Gastroesophageal sphincter (tissue), 3 donors: ENCODE results near the gene AFF3.

Source experiments
- EP300 ChIP-seq: sonication (generic); formaldehyde crosslinking; IDR thresholded peaks from one replicate; pipeline ENCODE4 v1.6.1; 2017; ENCODE audit warnings: antibody characterized with exemption, mild to moderate bottlenecking
- POLR2A ChIP-seq, 2 donors: fragments of 450-650 bp; IDR thresholded peaks; one replicate each; pipeline ENCODE4 v1.6.1; 2017; ENCODE audit warnings: antibody characterized with exemption in 2 of 2, mild to moderate bottlenecking in 2 of 2, moderate library complexity in 1 of 2
- POLR2AphosphoS5 ChIP-seq: sonication (generic); formaldehyde crosslinking; IDR thresholded peaks from one replicate; pipeline ENCODE4 v1.6.1; 2017; ENCODE audit warnings: antibody characterized with exemption
- TF ChIP-seq, protein P1 (sequence below), 4 experiments: fragments of 200-600 bp in 2 of 4; fragments of 450-650 bp in 2 of 4; sonication (generic) in 1 of 4; IDR thresholded peaks; one replicate each; pipeline ENCODE4 v1.5.1; 2017 to 2019; ENCODE audit warnings: antibody characterized with exemption in 4 of 4, mild to moderate bottlenecking in 2 of 4, moderate library complexity in 2 of 4

DNA sequence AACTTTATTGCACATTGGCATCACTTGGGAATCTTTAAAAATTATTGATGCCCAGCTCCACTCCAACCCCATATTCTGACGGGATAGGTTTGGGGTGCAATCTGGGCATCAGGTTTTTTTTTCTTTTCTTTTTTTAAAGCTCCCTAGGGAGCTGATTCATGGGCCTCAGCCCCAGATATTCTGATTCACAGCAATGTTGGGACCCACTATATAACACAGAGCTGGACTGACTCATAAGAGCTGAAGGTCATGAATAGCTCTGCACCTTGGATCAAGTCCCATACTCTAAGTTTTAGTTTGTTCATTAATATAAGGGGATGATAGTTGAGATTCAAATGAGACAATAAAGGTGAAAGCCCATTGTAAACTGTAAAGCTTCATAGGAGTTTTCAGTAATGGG lies 461.4 kb downstream of the AFF3 start:
- no peak for TF ChIP-seq POLR2A (IDR thresholded peaks at IDR 0.05)
- TF ChIP-seq POLR2AphosphoS5: no peak
- TF ChIP-seq, protein P1, sequence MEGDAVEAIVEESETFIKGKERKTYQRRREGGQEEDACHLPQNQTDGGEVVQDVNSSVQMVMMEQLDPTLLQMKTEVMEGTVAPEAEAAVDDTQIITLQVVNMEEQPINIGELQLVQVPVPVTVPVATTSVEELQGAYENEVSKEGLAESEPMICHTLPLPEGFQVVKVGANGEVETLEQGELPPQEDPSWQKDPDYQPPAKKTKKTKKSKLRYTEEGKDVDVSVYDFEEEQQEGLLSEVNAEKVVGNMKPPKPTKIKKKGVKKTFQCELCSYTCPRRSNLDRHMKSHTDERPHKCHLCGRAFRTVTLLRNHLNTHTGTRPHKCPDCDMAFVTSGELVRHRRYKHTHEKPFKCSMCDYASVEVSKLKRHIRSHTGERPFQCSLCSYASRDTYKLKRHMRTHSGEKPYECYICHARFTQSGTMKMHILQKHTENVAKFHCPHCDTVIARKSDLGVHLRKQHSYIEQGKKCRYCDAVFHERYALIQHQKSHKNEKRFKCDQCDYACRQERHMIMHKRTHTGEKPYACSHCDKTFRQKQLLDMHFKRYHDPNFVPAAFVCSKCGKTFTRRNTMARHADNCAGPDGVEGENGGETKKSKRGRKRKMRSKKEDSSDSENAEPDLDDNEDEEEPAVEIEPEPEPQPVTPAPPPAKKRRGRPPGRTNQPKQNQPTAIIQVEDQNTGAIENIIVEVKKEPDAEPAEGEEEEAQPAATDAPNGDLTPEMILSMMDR (IDR thresholded peaks at IDR 0.05): no peak
- no peak for TF ChIP-seq EP300
